Peyer's patch (tissue), 4 donors: Measurements from ENCODE around the gene SPACA5. TPM values are rescaled to one million over a fixed set of nuclear protein-coding genes. Genes with fewer than 3 reads are reported as not detected.
"Not testable (repeated sequence)": the region's sequence is repeated elsewhere in the genome, so short reads cannot be mapped to it uniquely, and the experiment has no call there.

ENCODE experiments used
- DNase-seq, 3 donors: peaks; one replicate each; pipeline ENCODE4 v3.0.0-alpha.2; 2017 to 2019
- H3K27ac ChIP-seq, 4 donors: fragments of 200-600 bp; sonication (generic); one replicate each; pipeline ENCODE4 v1.5.1; 2016 to 2019
- H3K27me3 ChIP-seq, 2 donors: fragments of 200-600 bp; sonication (generic); one replicate each; pipeline ENCODE4 v1.5.1; 2019
- H3K36me3 ChIP-seq, 3 donors: fragments of 200-600 bp; sonication (generic); one replicate each; pipeline ENCODE4 v1.5.1; 2016 to 2019
- H3K4me1 ChIP-seq, 4 donors: fragments of 200-600 bp; sonication (generic); one replicate each; pipeline ENCODE4 v1.5.1; 2016 to 2019
- H3K4me3 ChIP-seq, 4 donors: fragments of 200-600 bp; sonication (generic); 1 replicate in 3 of 4; 2 replicates in 1 of 4; pipeline ENCODE4 v1.5.1; 2016 to 2019; ENCODE audit warnings: mild to moderate bottlenecking in 1 of 4
- H3K9me3 ChIP-seq, 4 donors: fragments of 200-600 bp; sonication (generic); one replicate each; pipeline ENCODE4 v1.5.1; 2016 to 2019; ENCODE audit warnings: mild to moderate bottlenecking in 1 of 4
- POLR2A ChIP-seq, 2 donors: fragments of 450-650 bp; IDR thresholded peaks; one replicate each; pipeline ENCODE4 v1.5.1; 2017; ENCODE audit warnings: antibody characterized with exemption in 2 of 2, mild to moderate bottlenecking in 2 of 2, moderate library complexity in 2 of 2
- total RNA-seq, 4 donors: library from RNA; depleted of rRNA; stranded (reverse); fragments of >200 nt; gene quantifications; one replicate each; pipeline ENCODE4 v1.1.0, GENCODE V29; 2016
- TF ChIP-seq, protein P1 (sequence below), 6 experiments: fragments of 450-650 bp in 4 of 6; fragments of 200-600 bp in 2 of 6; sonication (generic) in 1 of 6; IDR thresholded peaks; one replicate each; pipeline ENCODE4 v1.5.1; 2017 to 2019; ENCODE audit warnings: antibody characterized with exemption in 6 of 6, mild to moderate bottlenecking in 3 of 6, moderate library complexity in 1 of 6

The SPACA5 gene
- total RNA-seq, 4 donors from 2014 or later, result not detected

DNA sequence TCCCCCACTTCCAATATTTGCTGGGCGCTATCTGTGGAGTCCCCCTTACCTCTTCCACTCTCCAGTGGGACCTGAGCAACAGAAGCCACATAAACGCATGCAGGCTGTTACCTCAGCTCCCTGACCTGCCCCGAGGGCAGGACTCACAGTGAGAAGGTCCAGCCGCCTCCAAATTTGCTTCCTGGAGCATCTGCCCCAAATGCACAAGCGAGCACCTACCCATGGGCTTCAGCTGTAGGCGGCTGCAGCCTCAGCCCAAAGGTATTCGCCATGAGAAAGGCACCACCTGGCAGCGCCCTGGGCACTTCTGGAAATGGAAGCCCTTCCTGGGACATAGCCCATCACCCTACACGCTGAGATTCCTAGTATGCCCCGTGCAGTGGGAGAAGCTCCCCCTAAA, 23.4 kb downstream of the SPACA5 start:
- peak in 1 of 3 donors; percentile 13 for DNase-seq
- TF ChIP-seq, protein P1, sequence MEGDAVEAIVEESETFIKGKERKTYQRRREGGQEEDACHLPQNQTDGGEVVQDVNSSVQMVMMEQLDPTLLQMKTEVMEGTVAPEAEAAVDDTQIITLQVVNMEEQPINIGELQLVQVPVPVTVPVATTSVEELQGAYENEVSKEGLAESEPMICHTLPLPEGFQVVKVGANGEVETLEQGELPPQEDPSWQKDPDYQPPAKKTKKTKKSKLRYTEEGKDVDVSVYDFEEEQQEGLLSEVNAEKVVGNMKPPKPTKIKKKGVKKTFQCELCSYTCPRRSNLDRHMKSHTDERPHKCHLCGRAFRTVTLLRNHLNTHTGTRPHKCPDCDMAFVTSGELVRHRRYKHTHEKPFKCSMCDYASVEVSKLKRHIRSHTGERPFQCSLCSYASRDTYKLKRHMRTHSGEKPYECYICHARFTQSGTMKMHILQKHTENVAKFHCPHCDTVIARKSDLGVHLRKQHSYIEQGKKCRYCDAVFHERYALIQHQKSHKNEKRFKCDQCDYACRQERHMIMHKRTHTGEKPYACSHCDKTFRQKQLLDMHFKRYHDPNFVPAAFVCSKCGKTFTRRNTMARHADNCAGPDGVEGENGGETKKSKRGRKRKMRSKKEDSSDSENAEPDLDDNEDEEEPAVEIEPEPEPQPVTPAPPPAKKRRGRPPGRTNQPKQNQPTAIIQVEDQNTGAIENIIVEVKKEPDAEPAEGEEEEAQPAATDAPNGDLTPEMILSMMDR (IDR thresholded peaks at IDR 0.05), result no peak
- no peak for TF ChIP-seq POLR2A (IDR thresholded peaks at IDR 0.05)

DNA sequence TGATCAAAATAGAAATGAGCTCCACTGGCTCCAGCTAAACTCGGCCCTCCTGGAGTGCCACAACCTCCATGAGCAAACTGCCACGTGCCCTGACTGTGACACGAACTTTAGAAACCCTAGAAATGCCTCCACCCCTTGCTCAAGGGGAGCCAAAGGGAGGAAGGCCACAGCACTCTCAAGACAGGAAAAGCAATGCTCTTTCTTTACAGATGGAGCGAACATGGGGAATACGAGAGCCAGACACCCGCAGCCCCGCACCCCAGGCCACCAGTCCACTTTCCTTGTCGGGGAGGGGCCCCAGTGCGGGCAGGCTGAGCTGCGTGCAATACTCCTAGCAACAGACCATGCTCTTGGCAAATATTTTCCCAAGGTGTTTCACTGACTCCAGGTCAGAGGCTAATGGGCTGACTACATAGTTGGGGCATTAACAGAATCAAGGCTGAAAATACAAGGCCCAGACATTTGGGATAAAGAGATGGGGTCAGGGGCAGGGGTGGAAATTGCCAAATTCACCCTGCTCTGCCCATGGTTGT, 23.9 kb downstream of the SPACA5 start:
- H3K36me3 ChIP-seq, H3K27ac ChIP-seq, H3K27me3 ChIP-seq, H3K4me3 ChIP-seq, H3K4me1 ChIP-seq, DNase-seq, H3K9me3 ChIP-seq: not testable (repeated sequence)

More for the DNA sequence above, 23.4 kb downstream of the SPACA5 start:
- Histone ChIP-seq H3K27me3 (no peaks in the 10 kb centered on the region), H3K4me1 (no peaks in the 10 kb centered on the region), H3K27ac (no peak overlapping the region), H3K36me3 (no peaks in the 10 kb centered on the region), H3K4me3 (no peak overlapping the region), H3K9me3 (no peaks in the 10 kb centered on the region)

DNA sequence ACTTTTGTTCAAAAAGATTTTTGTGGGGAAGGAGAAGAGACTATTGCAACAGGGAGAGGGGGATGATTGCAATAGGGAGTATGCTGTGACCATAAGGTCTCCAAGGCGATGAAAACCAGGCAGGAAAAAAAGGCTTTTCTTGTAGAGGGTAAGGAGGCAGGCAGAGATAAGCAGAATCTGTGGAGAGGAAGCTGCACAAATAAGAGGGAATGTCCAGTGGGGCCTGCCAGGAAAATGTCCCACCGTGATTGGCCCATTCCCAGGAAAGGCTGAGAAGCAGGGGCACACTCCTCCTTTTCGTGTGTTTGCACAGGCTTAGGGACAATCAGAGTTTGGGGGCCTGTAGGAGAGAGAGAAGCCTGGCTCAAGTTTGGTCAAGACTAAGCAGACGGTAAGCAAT, 29.1 kb downstream of the SPACA5 start:
- TF ChIP-seq, protein P1 (IDR thresholded peaks at IDR 0.05), result no peak
- no peak for TF ChIP-seq POLR2A (IDR thresholded peaks at IDR 0.05)
- H3K27ac ChIP-seq, result no peak overlapping the region
- H3K4me3 ChIP-seq, result no peak overlapping the region

DNA sequence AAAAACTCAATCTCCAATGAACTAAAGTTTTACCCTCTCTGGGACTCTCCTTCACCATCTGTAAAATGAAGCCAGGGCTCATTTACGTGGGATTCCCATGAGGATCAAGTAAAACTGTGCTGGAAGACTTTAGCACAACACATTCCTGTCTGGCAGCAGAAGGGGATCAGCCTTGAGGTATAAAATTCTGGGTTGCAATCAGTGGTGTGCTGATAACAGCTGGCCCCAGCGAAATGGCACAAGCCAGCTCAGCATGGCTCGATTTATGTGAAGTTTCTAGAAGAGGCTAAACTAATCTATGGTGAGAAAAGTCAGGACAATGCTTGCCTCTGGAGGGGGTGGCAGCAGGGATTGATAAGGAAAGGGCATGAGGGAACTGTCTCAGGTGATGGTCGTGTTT, 36.3 kb downstream of the SPACA5 start:
- TF ChIP-seq, protein P1 (IDR thresholded peaks at IDR 0.05), result no peak
- no peak for TF ChIP-seq POLR2A (IDR thresholded peaks at IDR 0.05)
- Histone ChIP-seq H3K4me3 (no peak overlapping the region), H3K4me1 (no peaks in the 10 kb centered on the region), H3K36me3 (no peaks in the 10 kb centered on the region), H3K27me3 (no peaks in the 10 kb centered on the region), H3K27ac (no peak overlapping the region), H3K9me3 (no peaks in the 10 kb centered on the region)
- no peak for DNase-seq

More for the DNA sequence above, 29.1 kb downstream of the SPACA5 start:
- H3K9me3 ChIP-seq, result no peaks in the 10 kb centered on the region
- H3K4me1 ChIP-seq, result no peaks in the 10 kb centered on the region
- no peaks in the 10 kb centered on the region for H3K36me3 ChIP-seq
- no peak for DNase-seq
- H3K27me3 ChIP-seq, result no peaks in the 10 kb centered on the region

DNA sequence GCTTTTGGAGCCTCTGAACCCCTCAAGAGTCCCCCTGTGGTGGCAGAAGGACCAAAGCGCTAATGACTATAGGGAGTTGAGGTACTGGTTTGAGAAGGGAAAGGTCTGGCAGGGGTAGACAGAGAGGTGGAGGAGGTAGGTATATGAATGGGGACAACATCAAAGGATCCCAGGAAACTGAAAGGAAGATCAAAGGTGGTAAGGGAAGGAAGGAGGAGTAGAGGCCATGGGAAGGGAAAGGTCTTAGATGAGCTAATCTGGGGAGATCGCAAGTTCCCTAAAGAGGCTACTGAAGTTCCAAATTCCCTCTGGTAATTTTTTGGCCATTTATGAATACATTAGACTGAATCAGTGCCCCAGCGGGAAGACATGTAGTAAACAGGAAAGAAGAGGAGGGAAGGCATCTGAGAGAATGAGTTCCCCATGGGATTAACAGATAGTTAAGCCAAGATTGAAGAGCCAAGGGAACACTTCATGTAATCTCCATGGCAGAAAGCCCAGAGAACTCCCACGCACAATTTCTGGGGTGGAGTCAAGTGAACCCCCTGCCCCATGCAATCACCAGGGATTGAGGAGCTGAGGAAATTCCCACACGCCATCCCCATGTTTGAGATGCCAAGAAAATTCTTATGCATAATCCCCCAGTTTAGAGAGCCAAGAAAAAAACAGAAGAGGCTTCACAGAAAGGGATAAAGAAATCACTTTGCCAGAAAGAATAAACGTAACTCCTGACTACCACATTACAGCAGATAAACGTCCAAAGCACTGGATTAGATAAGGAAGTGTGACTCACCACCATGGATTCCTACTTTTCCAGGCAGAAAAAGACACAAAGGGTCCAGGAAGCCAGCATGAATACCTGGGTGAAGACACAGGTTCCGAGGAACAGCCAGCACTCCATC, 38.9 kb downstream of the SPACA5 start:
- Histone ChIP-seq H3K4me3 (no peak overlapping the region), H3K36me3 (no peaks in the 10 kb centered on the region), H3K9me3 (no peaks in the 10 kb centered on the region), H3K27ac (no peak overlapping the region), H3K27me3 (no peaks in the 10 kb centered on the region), H3K4me1 (no peaks in the 10 kb centered on the region)
- TF ChIP-seq, protein P1 (IDR thresholded peaks at IDR 0.05), result no peak
- TF ChIP-seq POLR2A (IDR thresholded peaks at IDR 0.05), result no peak
- no peak for DNase-seq

DNA sequence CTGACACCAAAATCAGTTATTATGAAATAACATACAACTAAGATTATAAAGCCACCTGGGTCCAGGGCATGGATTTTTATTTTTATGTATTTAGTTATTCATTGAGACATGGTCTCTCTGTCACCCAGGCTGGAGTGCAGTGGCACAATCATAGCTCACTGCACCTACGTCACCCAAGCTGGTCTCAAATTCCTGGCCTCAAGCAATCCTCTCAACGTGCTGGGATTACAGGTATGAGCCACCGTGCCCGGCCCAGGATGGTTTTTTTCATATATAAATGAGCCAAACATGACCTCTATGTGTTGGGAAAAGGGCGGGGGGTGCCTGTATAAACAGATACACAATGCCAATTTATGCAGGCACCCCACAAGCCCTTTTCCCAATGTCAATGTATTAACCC, 40.1 kb downstream of the SPACA5 start:
- Histone ChIP-seq H3K4me3 (no peak overlapping the region), H3K27ac (no peak overlapping the region), H3K27me3 (no peaks in the 10 kb centered on the region), H3K9me3 (no peaks in the 10 kb centered on the region), H3K4me1 (no peaks in the 10 kb centered on the region), H3K36me3 (no peaks in the 10 kb centered on the region)
- TF ChIP-seq POLR2A (IDR thresholded peaks at IDR 0.05), result no peak
- TF ChIP-seq, protein P1 (IDR thresholded peaks at IDR 0.05), result no peak
- no peak for DNase-seq
